Measurements from ENCODE around the gene UBE3C.

Gene UBE3C

DNA sequence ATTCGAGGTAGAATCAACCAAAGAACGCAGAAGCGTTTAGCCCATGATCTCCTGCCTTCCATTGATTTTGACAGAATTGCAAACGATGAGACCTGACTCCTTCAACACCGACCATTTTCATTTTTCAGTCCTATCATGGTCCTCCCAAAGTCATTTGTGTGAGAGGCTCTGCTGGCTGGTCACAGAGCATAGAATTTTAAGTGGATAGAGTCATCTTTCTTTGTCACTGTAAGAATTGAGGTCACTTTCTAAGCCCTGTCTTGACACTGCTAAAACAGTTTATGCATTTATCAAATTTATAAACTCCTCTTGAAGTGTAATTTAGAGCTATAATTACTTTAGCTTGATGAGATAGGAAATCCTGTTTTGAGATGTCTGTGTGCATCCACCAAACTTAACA lies 72.0 kb downstream of the UBE3C start:
- no peaks in the 10 kb centered on the region for H3K27me3 ChIP-seq (ENCODE audit: insufficient read depth, poor library complexity, severe bottlenecking)
- TF ChIP-seq, protein P1, sequence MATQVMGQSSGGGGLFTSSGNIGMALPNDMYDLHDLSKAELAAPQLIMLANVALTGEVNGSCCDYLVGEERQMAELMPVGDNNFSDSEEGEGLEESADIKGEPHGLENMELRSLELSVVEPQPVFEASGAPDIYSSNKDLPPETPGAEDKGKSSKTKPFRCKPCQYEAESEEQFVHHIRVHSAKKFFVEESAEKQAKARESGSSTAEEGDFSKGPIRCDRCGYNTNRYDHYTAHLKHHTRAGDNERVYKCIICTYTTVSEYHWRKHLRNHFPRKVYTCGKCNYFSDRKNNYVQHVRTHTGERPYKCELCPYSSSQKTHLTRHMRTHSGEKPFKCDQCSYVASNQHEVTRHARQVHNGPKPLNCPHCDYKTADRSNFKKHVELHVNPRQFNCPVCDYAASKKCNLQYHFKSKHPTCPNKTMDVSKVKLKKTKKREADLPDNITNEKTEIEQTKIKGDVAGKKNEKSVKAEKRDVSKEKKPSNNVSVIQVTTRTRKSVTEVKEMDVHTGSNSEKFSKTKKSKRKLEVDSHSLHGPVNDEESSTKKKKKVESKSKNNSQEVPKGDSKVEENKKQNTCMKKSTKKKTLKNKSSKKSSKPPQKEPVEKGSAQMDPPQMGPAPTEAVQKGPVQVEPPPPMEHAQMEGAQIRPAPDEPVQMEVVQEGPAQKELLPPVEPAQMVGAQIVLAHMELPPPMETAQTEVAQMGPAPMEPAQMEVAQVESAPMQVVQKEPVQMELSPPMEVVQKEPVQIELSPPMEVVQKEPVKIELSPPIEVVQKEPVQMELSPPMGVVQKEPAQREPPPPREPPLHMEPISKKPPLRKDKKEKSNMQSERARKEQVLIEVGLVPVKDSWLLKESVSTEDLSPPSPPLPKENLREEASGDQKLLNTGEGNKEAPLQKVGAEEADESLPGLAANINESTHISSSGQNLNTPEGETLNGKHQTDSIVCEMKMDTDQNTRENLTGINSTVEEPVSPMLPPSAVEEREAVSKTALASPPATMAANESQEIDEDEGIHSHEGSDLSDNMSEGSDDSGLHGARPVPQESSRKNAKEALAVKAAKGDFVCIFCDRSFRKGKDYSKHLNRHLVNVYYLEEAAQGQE (IDR thresholded peaks at IDR 0.05; ENCODE audit: insufficient replicate concordance, low read depth), result no peak
- TF ChIP-seq GABPA (IDR thresholded peaks at IDR 0.05; ENCODE audit: low read depth), result no peak
- no peak for TF ChIP-seq POLR2AphosphoS5 (IDR thresholded peaks at IDR 0.05; ENCODE audit: low read depth)
- TF ChIP-seq, protein P2, sequence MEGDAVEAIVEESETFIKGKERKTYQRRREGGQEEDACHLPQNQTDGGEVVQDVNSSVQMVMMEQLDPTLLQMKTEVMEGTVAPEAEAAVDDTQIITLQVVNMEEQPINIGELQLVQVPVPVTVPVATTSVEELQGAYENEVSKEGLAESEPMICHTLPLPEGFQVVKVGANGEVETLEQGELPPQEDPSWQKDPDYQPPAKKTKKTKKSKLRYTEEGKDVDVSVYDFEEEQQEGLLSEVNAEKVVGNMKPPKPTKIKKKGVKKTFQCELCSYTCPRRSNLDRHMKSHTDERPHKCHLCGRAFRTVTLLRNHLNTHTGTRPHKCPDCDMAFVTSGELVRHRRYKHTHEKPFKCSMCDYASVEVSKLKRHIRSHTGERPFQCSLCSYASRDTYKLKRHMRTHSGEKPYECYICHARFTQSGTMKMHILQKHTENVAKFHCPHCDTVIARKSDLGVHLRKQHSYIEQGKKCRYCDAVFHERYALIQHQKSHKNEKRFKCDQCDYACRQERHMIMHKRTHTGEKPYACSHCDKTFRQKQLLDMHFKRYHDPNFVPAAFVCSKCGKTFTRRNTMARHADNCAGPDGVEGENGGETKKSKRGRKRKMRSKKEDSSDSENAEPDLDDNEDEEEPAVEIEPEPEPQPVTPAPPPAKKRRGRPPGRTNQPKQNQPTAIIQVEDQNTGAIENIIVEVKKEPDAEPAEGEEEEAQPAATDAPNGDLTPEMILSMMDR (IDR thresholded peaks at IDR 0.05; ENCODE audit: insufficient read depth, low read length), result no peak
- no peak for TF ChIP-seq SPI1 (IDR thresholded peaks at IDR 0.05; ENCODE audit: borderline replicate concordance, low read depth)
- DNase-seq (ENCODE audit: low read depth in 1 of 2, low spot score in 1 of 2), result no peak
- no peak overlapping the region for H3K27ac ChIP-seq (replicated peaks)
- no peak overlapping the region for H3K4me3 ChIP-seq (replicated peaks; ENCODE audit: insufficient read depth, low read length)

DNA sequence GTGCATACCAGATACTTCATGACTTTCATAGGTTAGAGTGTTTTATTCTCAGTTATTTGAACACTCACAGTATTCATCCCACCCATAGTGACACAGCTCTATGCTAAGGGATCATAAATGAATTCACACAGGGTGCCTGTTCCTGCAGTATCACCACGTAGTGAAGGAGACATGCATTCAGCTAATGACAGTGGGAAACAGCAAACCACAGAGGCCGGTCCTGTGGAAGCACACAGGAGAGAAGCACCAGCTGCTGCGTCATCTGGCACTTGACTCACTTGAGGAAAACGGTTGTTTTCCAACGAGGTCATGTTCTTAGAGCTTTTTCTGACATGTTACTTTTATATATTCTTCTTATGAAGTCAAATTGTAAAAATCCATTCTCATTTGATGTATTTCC lies 73.0 kb downstream of the UBE3C start:
- H3K4me3 ChIP-seq (replicated peaks; ENCODE audit: insufficient read depth, low read length), result no peak overlapping the region
- DNase-seq (ENCODE audit: low read depth in 1 of 2, low spot score in 1 of 2), result no peak

DNA sequence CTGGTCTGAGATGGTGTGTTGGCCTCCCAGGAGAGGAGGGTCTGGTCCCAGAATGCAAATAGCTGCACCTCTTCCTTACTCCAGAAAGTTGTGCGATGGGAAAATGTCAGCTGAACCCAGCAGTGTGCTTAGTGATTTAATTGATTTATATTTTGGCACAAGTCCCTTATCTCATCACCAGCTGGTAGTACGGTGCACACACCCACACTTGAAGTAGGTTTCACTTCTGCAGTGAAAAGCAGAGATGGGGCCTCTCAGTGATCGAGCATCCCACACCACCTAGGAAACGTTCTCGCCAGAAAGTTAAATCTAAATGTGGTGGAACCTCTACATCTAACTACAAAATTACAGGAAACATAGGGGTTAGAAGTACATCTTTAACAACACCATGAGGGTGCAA lies 80.4 kb downstream of the UBE3C start:
- no peak overlapping the region for H3K27ac ChIP-seq (replicated peaks)
- no peaks in the 10 kb centered on the region for H3K27me3 ChIP-seq (ENCODE audit: insufficient read depth, poor library complexity, severe bottlenecking)
- no peak for DNase-seq (ENCODE audit: low read depth in 1 of 2, low spot score in 1 of 2)
- no peak overlapping the region for H3K4me3 ChIP-seq (replicated peaks; ENCODE audit: insufficient read depth, low read length)
- TF ChIP-seq POLR2AphosphoS5 (IDR thresholded peaks at IDR 0.05; ENCODE audit: low read depth), result no peak
- TF ChIP-seq GABPA (IDR thresholded peaks at IDR 0.05; ENCODE audit: low read depth), result no peak
- TF ChIP-seq SPI1 (IDR thresholded peaks at IDR 0.05; ENCODE audit: borderline replicate concordance, low read depth), result no peak
- TF ChIP-seq, protein P1 (IDR thresholded peaks at IDR 0.05; ENCODE audit: insufficient replicate concordance, low read depth), result no peak
- TF ChIP-seq, protein P2 (IDR thresholded peaks at IDR 0.05; ENCODE audit: insufficient read depth, low read length), result no peak

More for the DNA sequence above, 73.0 kb downstream of the UBE3C start:
- Histone ChIP-seq H3K27me3 (ENCODE audit: insufficient read depth, poor library complexity, severe bottlenecking) (no peaks in the 10 kb centered on the region), H3K27ac (replicated peaks) (no peak overlapping the region)
- no peak for TF ChIP-seq POLR2AphosphoS5 (IDR thresholded peaks at IDR 0.05; ENCODE audit: low read depth)
- TF ChIP-seq SPI1 (IDR thresholded peaks at IDR 0.05; ENCODE audit: borderline replicate concordance, low read depth), result no peak
- TF ChIP-seq, protein P2 (IDR thresholded peaks at IDR 0.05; ENCODE audit: insufficient read depth, low read length), result no peak

DNA sequence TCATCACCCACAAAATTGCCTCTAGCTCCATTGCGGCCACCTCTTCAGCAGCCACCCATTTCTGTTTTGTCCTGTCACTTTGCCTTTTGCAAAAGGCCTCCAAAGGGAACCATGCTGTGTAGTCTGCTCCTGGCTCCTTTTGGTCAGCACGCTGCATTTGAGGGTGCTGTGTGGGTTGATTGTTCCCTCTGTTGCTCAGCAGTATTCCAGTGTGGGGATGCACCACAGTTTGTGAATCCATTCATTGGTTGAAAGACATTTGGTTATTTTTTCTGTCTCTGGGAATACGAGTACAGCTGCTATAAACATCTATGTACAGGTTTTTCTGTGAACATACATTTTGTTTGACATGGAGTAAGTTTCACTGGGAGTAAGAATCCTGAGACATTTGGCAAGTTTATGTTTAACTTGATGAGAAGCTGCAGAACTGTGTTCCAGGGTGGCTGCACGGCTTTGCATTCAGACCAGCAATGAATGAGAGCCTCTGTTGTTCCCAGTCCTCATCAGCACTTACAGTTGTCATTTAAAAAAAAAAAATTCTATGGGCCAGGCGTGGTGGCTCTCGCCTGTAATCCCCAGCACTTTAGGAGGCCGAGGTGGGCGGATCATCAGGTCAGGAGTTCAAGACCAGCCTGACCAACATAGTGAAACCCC lies 82.3 kb downstream of the UBE3C start:
- Histone ChIP-seq H3K27ac (replicated peaks) (no peak overlapping the region), H3K27me3 (ENCODE audit: insufficient read depth, poor library complexity, severe bottlenecking) (no peaks in the 10 kb centered on the region), H3K4me3 (replicated peaks; ENCODE audit: insufficient read depth, low read length) (no peak overlapping the region)

More for the DNA sequence above, 82.3 kb downstream of the UBE3C start:
- TF ChIP-seq SPI1 (IDR thresholded peaks at IDR 0.05; ENCODE audit: borderline replicate concordance, low read depth) (no peak), GABPA (IDR thresholded peaks at IDR 0.05; ENCODE audit: low read depth) (no peak), POLR2AphosphoS5 (IDR thresholded peaks at IDR 0.05; ENCODE audit: low read depth) (no peak)
- TF ChIP-seq, protein P1 (IDR thresholded peaks at IDR 0.05; ENCODE audit: insufficient replicate concordance, low read depth), result no peak
- no peak for DNase-seq (ENCODE audit: low read depth in 1 of 2, low spot score in 1 of 2)
